Activated CD8-positive, alpha-beta T cell treated with anti-CD3 and anti-CD28 coated beads, Interleukin-2, amount 10 ng/mL, durations not matched to agents 7 days and 5 days (primary cell): ENCODE results near the gene COL12A1. TPM values are rescaled to one million over a fixed set of nuclear protein-coding genes. Genes with fewer than 3 reads are reported as not detected.

ENCODE experiments used
- ATAC-seq: fragments of 150-1000 bp; cut with Tn5 transposase; one replicate; pipeline ENCODE4 v1.10.0; 2021; ENCODE audit warnings: moderate library complexity
- CTCF ChIA-PET: fragments of 350-600 bp; sonication (Branson Sonifier 250); formaldehyde crosslinking; loops from one replicate; lab custom pipeline; 2021; ENCODE audit warnings: antibody characterized with exemption; lab: Charles Lee
- POLR2A ChIA-PET: fragments of 350-600 bp; sonication (Branson Sonifier 250); formaldehyde crosslinking; loops from one replicate; lab custom pipeline; 2021; ENCODE audit warnings: antibody characterized with exemption; lab: Charles Lee
- DNase-seq: peaks from one replicate; pipeline ENCODE4 v3.0.0-alpha.2; 2020
- H3K27ac Mint-ChIP-seq: one replicate; pipeline ENCODE4 v1.8.0; 2021; ENCODE audit warnings: mild to moderate bottlenecking, mixed read lengths
- H3K27me3 Mint-ChIP-seq: one replicate; pipeline ENCODE4 v1.8.0; 2021; ENCODE audit warnings: low read depth, mixed read lengths
- H3K36me3 Mint-ChIP-seq: one replicate; pipeline ENCODE4 v1.8.0; 2021; ENCODE audit warnings: low read depth, mixed read lengths
- H3K4me1 Mint-ChIP-seq: one replicate; pipeline ENCODE4 v1.8.0; 2021; ENCODE audit warnings: low read depth, mixed read lengths
- H3K4me3 Mint-ChIP-seq: one replicate; pipeline ENCODE4 v1.8.0; 2021; ENCODE audit warnings: mild to moderate bottlenecking, mixed read lengths
- H3K9me3 Mint-ChIP-seq: one replicate; pipeline ENCODE4 v1.8.0; 2022; ENCODE audit warnings: mixed read lengths; ENCODE audit not compliant: insufficient read depth
- total RNA-seq, 2 experiments: library from RNA; stranded (reverse); gene quantifications; one replicate each; pipeline ENCODE4 v1.2.3, GENCODE V29; 2021

Gene COL12A1
- under 1 TPM in 1 of 2 experiments, not detected in 1; 0.05 TPM for total RNA-seq

GRCh38 chr6:75205776-75206575 is at the start of gene COL12A1:
Gene COL12A1, minus strand, starts transcription at chr6:75206053. Its CDS starts 3,261 bp downstream, at chr6:75202792.
- peaks cover 84% of the 10 kb centered on the region for H3K27me3 Mint-ChIP-seq
- CTCF ChIA-PET, result interaction anchor here (1.0 to 7.3 kb wide), 4 partner anchors 11 to 1468 kb away, joined by 3 to 75 read pairs (median 4); no protein-coding TSS in a partner anchor
- H3K36me3 Mint-ChIP-seq, result no peaks in the 10 kb centered on the region
- DNase-seq (no peak), ATAC-seq (peak; percentile 27)
- peak within 1 kb of the TSS; percentile 35 for H3K4me3 Mint-ChIP-seq
- no peaks in the 10 kb centered on the region for H3K9me3 Mint-ChIP-seq
- H3K27ac Mint-ChIP-seq, result no peak within 1 kb of the TSS
- POLR2A ChIA-PET, result interaction anchor here (1.6 kb wide), 1 partner anchor 38 kb away, joined by 7 read pairs; the partner anchor contains the start of gene COX7A2
- peaks cover 53% of the 10 kb centered on the region for H3K4me1 Mint-ChIP-seq

DNA sequence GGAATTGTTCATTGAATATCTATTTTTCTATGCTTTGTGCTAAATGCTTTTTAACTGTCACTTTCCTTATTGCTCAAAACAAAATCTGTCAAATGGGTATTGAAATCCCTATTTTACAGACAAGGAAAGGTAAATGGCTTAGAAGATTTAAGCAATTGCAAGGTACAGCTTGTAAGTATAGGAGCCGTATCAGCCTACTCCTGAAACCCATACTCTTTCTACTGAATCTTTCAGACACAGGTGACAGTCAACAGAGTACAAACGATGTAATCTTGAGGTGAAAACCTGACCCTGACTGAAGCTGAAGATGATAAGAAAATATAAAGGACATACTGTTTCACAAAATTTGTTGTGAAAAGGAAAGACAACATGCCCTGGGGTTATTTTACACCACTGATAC is 44.7 kb upstream of the COL12A1 start:
- Mint-ChIP-seq H3K36me3 (peaks cover 4% of the 10 kb centered on the region), H3K27me3 (peaks cover 17% of the 10 kb centered on the region), H3K4me3 (no peak overlapping the region), H3K4me1 (peaks cover under 1% of the 10 kb centered on the region), H3K9me3 (no peaks in the 10 kb centered on the region), H3K27ac (no peak overlapping the region)
- ChIA-PET POLR2A (no interaction called here), CTCF (interaction anchor here (1.6 kb wide), 1 partner anchor 16 kb away, joined by 5 read pairs; no protein-coding TSS in a partner anchor)
- ATAC-seq (no peak), DNase-seq (no peak)

- DNase-seq (no peak), ATAC-seq (no peak)
- no peaks in the 10 kb centered on the region for H3K9me3 Mint-ChIP-seq
- H3K36me3 Mint-ChIP-seq, result peaks cover 4% of the 10 kb centered on the region
- ChIA-PET CTCF (interaction anchor here (0.6 to 1.6 kb wide), 2 partner anchors 17 to 311 kb away, joined by 3 to 5 read pairs; no protein-coding TSS in a partner anchor), POLR2A (no interaction called here)
- H3K27ac Mint-ChIP-seq, result no peak overlapping the region
- no peak overlapping the region for H3K4me3 Mint-ChIP-seq
- H3K4me1 Mint-ChIP-seq, result peaks cover 3% of the 10 kb centered on the region
- peaks cover 20% of the 10 kb centered on the region for H3K27me3 Mint-ChIP-seq
Observed at GRCh38 chr6:75249837-75250236, 44.0 kb upstream of the COL12A1 start.

DNA sequence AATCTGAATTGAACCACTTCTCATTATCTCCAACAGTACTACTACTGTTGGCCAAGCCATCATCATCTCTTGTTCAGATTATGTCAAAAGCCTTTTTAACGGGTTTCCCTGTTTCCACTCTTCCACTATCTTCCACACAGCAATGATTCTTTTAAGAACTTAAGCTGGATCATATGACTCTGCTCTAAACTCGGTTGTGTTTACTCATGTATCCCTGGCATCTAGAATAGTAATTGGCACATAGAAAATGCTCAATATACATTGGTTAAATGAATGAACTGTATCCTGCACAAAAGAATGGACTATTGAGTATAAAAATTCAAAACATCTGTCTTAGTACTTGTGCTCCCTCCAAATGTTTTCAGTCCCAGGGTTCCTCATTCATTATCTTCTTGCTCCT is 40.5 kb upstream of the COL12A1 start:
- peaks cover 13% of the 10 kb centered on the region for H3K4me1 Mint-ChIP-seq
- POLR2A ChIA-PET, result no interaction called here
- no peaks in the 10 kb centered on the region for H3K9me3 Mint-ChIP-seq
- no peak overlapping the region for H3K27ac Mint-ChIP-seq
- peaks cover 7% of the 10 kb centered on the region for H3K36me3 Mint-ChIP-seq
- H3K27me3 Mint-ChIP-seq, result peaks cover 21% of the 10 kb centered on the region
- H3K4me3 Mint-ChIP-seq, result no peak overlapping the region
- CTCF ChIA-PET, result no interaction called here
- ATAC-seq (no peak), DNase-seq (no peak)

DNA sequence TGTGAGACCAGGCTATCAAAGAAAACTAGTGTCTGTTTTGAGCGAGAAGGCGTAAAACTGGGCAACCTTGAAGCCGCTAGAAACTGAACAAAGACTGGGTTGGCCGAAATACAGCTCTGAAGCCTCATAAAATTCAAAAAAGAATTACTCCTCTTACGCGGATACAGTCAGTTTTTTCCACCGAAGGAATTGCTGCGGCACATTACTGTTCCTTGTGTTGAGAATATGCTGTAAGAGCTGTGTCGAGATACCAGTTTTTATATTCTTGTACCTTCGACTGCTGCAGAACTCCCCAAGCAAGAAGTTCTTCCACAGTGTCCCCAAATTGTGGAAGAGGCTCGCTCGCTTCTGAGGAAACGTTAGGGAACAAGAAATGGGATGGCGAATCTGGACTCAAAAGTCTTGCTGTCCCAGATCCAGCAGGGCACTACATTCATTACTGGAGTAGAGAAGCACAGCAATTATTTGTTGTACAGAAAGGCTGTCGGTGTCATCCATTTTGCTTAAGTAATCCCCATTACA is 38.3 kb upstream of the COL12A1 start:
- ChIA-PET POLR2A (interaction anchor here (0.7 to 1.9 kb wide), 15 partner anchors 10 to 455 kb away, joined by 3 to 50 read pairs (median 5); partner anchors contain the start of genes COL12A1, SENP6 and TMEM30A), CTCF (interaction anchor here (0.8 to 1.9 kb wide), 6 partner anchors 14 to 53 kb away, joined by 3 to 10 read pairs (median 4); no protein-coding TSS in a partner anchor)
- DNase-seq (no peak), ATAC-seq (no peak)
- H3K4me3 Mint-ChIP-seq, result peak overlapping the region; percentile 95
- no peaks in the 10 kb centered on the region for H3K9me3 Mint-ChIP-seq
- H3K27ac Mint-ChIP-seq, result peak overlapping the region; percentile 97
- H3K4me1 Mint-ChIP-seq, result peaks cover 18% of the 10 kb centered on the region
- H3K36me3 Mint-ChIP-seq, result peaks cover 22% of the 10 kb centered on the region
- H3K27me3 Mint-ChIP-seq, result peaks cover 21% of the 10 kb centered on the region

- ATAC-seq (peak; percentile 98), DNase-seq (peak; percentile 93)
- Mint-ChIP-seq H3K27ac (peak within 1 kb of the TSS; percentile 97), H3K4me1 (peaks cover 18% of the 10 kb centered on the region), H3K9me3 (no peaks in the 10 kb centered on the region), H3K36me3 (peaks cover 26% of the 10 kb centered on the region), H3K27me3 (peaks cover 21% of the 10 kb centered on the region), H3K4me3 (peak within 1 kb of the TSS; percentile 95)
- ChIA-PET CTCF (interaction anchor here (0.8 to 1.9 kb wide), 6 partner anchors 14 to 54 kb away, joined by 3 to 10 read pairs (median 4); no protein-coding TSS in a partner anchor), POLR2A (interaction anchor here (0.7 to 1.9 kb wide), 19 partner anchors 9 to 455 kb away, joined by 3 to 50 read pairs (median 4); partner anchors contain the start of genes COL12A1, SENP6 and TMEM30A)
Observed at GRCh38 chr6:75243333-75244062, 37.6 kb upstream of the COL12A1 start, which contains the start of gene COX7A2. Gene COX7A2, minus strand, starts transcription at chr6:75243801. Its CDS starts 67 bp downstream, at chr6:75243734.

DNA sequence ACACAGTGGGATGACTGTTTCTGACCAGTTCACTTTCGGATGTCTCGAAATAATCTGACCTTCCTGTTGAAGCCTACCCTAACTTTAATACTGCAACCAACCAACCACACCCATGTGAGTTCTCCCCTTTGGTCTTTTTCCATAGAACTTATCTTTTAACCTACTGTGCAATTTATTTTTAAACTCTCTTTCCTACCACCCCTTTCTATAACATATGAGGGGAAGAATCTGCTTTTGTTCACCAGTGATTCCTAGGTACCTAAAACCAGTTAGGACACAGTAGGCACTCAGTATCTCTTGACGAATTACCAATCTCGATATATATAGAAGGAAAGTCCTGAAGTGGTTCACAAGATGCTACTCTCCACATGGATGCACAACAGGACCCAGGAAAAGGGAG is 30.8 kb upstream of the COL12A1 start:
- no peak for DNase-seq
- CTCF ChIA-PET, result interaction anchor here (1.0 kb wide), 1 partner anchor 26 kb away, joined by 3 read pairs; no protein-coding TSS in a partner anchor
- peaks cover 34% of the 10 kb centered on the region for H3K36me3 Mint-ChIP-seq
- H3K27ac Mint-ChIP-seq, result no peak overlapping the region
- H3K4me3 Mint-ChIP-seq, result no peak overlapping the region
- POLR2A ChIA-PET, result no interaction called here
- H3K4me1 Mint-ChIP-seq, result peaks cover 8% of the 10 kb centered on the region
- no peaks in the 10 kb centered on the region for H3K9me3 Mint-ChIP-seq
- no peaks in the 10 kb centered on the region for H3K27me3 Mint-ChIP-seq
- ATAC-seq, result no peak

GRCh38 chr6:75235271-75235670 is 29.4 kb upstream of the COL12A1 start:
- no peaks in the 10 kb centered on the region for H3K4me1 Mint-ChIP-seq
- CTCF ChIA-PET, result no interaction called here
- H3K27me3 Mint-ChIP-seq, result no peaks in the 10 kb centered on the region
- H3K27ac Mint-ChIP-seq, result no peak overlapping the region
- H3K36me3 Mint-ChIP-seq, result peaks cover 26% of the 10 kb centered on the region
- H3K4me3 Mint-ChIP-seq, result no peak overlapping the region
- ATAC-seq (no peak), DNase-seq (no peak)
- POLR2A ChIA-PET, result interaction anchor here (1.7 kb wide), 1 partner anchor 8 kb away, joined by 7 read pairs; the partner anchor contains the start of gene COX7A2
- no peaks in the 10 kb centered on the region for H3K9me3 Mint-ChIP-seq

- ATAC-seq (no peak), DNase-seq (no peak)
- no peaks in the 10 kb centered on the region for H3K4me1 Mint-ChIP-seq
- no peaks in the 10 kb centered on the region for H3K27me3 Mint-ChIP-seq
- H3K36me3 Mint-ChIP-seq, result peaks cover 19% of the 10 kb centered on the region
- H3K27ac Mint-ChIP-seq, result no peak overlapping the region
- ChIA-PET POLR2A (interaction anchor here (1.7 kb wide), 1 partner anchor 9 kb away, joined by 7 read pairs; the partner anchor contains the start of gene COX7A2), CTCF (no interaction called here)
- no peak overlapping the region for H3K4me3 Mint-ChIP-seq
- H3K9me3 Mint-ChIP-seq, result no peaks in the 10 kb centered on the region
Observed at GRCh38 chr6:75234126-75234865, 28.4 kb upstream of the COL12A1 start.

DNA sequence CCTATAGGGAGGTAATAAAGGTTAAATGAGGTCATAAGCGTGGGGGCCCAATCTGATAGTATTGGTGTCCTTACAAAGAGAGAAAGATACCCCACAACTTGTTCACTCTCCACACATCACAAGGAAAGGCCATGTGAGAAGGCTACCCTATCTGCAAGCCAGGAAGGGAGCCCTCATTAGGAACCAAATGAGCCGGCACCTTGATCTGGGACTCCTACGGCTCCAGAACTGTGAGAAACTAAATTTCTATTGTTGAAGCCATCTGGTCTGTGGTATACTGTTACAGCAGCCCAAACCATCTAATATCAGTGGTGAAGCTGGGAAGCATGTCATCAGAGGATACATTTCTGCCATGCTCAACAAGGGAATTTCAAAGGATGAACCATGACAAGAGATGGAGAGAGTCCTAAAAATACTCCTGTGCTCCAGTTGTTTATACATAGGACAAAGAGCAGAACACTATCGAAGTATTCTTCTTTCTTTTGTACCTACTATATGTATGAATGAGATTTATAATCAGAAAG is 27.3 kb upstream of the COL12A1 start:
- Mint-ChIP-seq H3K9me3 (no peaks in the 10 kb centered on the region), H3K27ac (no peak overlapping the region), H3K27me3 (no peaks in the 10 kb centered on the region), H3K36me3 (peaks cover 13% of the 10 kb centered on the region), H3K4me3 (no peak overlapping the region), H3K4me1 (no peaks in the 10 kb centered on the region)
- ChIA-PET CTCF (no interaction called here), POLR2A (no interaction called here)
- DNase-seq (no peak), ATAC-seq (no peak)
